ENCODE data around the gene METAP1D.
A peak's percentile ranks its signal among the peaks of the same experiment; 100 is the strongest.
"Not testable (repeated sequence)": the region's sequence is repeated elsewhere in the genome, so short reads cannot be mapped to it uniquely, and the experiment has no call there.

METAP1D gene

GRCh38 chr2:171999604-172000469 is at the start of gene METAP1D:
TSS of gene METAP1D (plus strand) at chr2:171999953. CDS start at chr2:171999970, 17 bp downstream.
- DNase-seq = peak; percentile 5

- no peak for DNase-seq
Measured at GRCh38 chr2:171952276-171952675, 47.5 kb upstream of the METAP1D start.

GRCh38 chr2:171952748-171953147 is 47.0 kb upstream of the METAP1D start:
- DNase-seq = no peak

GRCh38 chr2:171956135-171956825 is 43.5 kb upstream of the METAP1D start:
- no peak for DNase-seq

- DNase-seq = no peak
Measured at GRCh38 chr2:171957061-171957460, 42.7 kb upstream of the METAP1D start.

GRCh38 chr2:171958475-171958874 is 41.3 kb upstream of the METAP1D start:
- DNase-seq = no peak

- no peak for DNase-seq
Measured at GRCh38 chr2:171959998-171960397, 39.8 kb upstream of the METAP1D start.

- DNase-seq = no peak
Measured at GRCh38 chr2:171960570-171960969, 39.2 kb upstream of the METAP1D start.

GRCh38 chr2:171963198-171963597 is 36.6 kb upstream of the METAP1D start:
- DNase-seq = no peak

GRCh38 chr2:171964308-171964707 is 35.4 kb upstream of the METAP1D start:
- DNase-seq = no peak

GRCh38 chr2:171965238-171965637 is 34.5 kb upstream of the METAP1D start:
- DNase-seq = no peak

- no peak for DNase-seq
Measured at GRCh38 chr2:171965661-171966060, 34.1 kb upstream of the METAP1D start.

GRCh38 chr2:171966235-171966634 is 33.5 kb upstream of the METAP1D start:
- no peak for DNase-seq

- no peak for DNase-seq
Measured at GRCh38 chr2:171966688-171967087, 33.1 kb upstream of the METAP1D start.

GRCh38 chr2:171968509-171968908 is 31.2 kb upstream of the METAP1D start:
- DNase-seq = no peak

GRCh38 chr2:171972329-171972982 is 27.3 kb upstream of the METAP1D start:
- DNase-seq = no peak

GRCh38 chr2:171979103-171979502 is 20.6 kb upstream of the METAP1D start:
- DNase-seq = no peak

GRCh38 chr2:171983924-171984323 is 15.8 kb upstream of the METAP1D start:
- not testable (repeated sequence) for DNase-seq

- no peak for DNase-seq
Measured at GRCh38 chr2:171985076-171985475, 14.7 kb upstream of the METAP1D start.

- no peak for DNase-seq
Measured at GRCh38 chr2:171986778-171987177, 13.0 kb upstream of the METAP1D start.

GRCh38 chr2:171991027-171991426 is 8.7 kb upstream of the METAP1D start:
- no peak for DNase-seq

GRCh38 chr2:171995586-171995985 is 4.2 kb upstream of the METAP1D start:
- DNase-seq = no peak

GRCh38 chr2:171996021-171996420 is 3.7 kb upstream of the METAP1D start:
- no peak for DNase-seq

- DNase-seq = not testable (repeated sequence)
Measured at GRCh38 chr2:171997031-171997430, 2.7 kb upstream of the METAP1D start.
